HG02798 (cell line): ENCODE data around the gene CEP55.
"Not testable (repeated sequence)": the region's sequence is repeated elsewhere in the genome, so short reads cannot be mapped to it uniquely, and the experiment has no call there.

Source experiments
- ATAC-seq: cut with Tn5 transposase; IDR thresholded peaks from one replicate; pipeline ENCODE4 v1.9.1; 2021; ENCODE audit warnings: mild to moderate bottlenecking; ENCODE audit not compliant: unreplicated experiment, poor library complexity

The CEP55 gene

DNA sequence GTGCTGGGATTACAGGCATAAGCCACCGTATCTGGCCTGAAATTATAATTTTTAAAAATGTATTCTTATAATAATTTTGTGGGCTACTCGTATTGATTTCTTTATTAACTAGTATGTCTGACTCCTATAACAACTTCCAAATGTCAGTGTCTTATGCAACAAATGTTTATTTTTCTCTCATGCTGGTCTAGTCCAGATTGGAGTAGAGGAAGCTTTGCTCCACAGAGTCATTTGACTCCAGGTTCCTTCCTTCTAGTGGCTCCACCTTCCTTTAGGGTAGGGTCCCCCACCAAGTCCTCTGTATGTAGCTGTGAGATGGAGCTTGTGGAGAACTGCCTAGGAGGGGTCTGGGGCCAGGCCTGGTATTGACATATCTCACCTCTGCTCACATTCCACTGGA lies 8.7 kb downstream of the CEP55 start:
- no peak for ATAC-seq

DNA sequence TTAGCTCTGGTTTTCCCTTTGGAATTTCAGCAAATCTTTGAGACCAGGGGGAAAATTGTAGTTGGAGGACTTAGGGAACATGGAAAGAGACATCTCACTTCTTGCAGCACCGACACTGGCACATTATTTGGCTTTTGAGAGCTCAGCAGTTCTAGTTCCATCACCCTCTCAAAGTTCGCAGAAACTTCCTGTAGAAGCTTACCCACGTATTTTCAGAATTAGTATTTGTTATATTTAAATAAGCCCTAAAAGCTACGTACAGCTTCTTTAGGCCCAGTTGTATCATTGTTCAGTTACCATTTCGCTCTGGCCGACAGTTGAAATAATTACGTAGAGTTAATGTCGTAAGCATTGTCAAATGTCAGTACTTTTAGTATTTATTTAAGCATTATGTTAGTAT lies 13.4 kb downstream of the CEP55 start:
- no peak for ATAC-seq

DNA sequence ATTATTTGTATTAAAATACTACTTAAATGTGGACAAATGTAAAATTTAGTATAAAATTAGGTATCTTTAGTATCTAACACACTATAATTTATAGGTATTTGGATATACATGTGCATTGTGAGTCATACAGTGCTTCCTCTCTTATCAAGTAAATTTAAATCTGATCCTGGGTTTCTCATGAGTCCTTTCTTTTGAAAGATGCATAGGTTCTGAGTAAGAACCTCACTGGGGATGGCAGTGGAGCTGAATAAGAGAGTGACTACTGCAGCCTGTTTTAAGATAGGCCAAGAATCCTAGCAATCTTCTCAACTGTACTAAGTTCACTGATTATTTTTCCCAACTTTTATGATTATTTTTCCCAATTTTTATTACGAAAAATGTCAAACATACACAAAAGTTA lies 16.2 kb downstream of the CEP55 start:
- no peak for ATAC-seq

DNA sequence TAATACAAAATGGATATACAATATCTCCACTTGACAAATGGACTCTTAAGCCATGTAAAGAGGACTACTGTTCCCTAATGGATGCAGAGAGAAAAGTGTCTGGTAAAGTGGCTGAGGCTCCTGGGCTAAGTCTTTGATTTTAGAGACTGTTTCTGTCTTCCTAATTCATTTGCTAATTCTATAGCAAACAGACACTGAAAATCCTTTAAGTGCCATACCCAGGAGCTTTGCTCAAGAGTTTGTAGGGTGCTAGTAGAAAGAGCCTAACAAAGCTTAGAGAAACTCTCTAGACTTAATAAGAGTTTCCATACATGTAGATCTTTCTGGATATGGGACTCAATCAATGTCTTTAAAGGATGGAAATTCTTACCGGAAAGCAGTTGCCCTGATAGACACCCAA lies 16.7 kb downstream of the CEP55 start:
- no peak for ATAC-seq

DNA sequence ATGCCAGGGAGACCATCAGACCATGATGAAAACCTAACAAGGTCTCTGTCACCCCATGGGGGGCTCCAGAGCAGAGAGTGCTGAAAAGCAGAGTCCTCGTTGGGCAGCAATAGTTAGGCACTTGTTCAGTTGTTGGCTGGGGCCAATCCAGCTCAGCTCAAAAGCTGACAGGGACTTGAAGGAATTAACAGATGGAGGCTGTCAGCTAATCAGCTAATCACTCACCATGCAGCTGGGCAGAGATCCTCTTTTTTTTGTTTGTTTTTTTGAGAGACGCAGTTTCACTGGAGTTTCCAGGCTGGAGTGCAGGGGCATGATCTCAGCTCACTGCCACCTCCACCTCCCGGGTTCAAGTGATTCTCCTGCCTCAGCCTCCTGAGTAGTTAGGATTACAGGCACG lies 18.1 kb downstream of the CEP55 start:
- ATAC-seq: no peak

DNA sequence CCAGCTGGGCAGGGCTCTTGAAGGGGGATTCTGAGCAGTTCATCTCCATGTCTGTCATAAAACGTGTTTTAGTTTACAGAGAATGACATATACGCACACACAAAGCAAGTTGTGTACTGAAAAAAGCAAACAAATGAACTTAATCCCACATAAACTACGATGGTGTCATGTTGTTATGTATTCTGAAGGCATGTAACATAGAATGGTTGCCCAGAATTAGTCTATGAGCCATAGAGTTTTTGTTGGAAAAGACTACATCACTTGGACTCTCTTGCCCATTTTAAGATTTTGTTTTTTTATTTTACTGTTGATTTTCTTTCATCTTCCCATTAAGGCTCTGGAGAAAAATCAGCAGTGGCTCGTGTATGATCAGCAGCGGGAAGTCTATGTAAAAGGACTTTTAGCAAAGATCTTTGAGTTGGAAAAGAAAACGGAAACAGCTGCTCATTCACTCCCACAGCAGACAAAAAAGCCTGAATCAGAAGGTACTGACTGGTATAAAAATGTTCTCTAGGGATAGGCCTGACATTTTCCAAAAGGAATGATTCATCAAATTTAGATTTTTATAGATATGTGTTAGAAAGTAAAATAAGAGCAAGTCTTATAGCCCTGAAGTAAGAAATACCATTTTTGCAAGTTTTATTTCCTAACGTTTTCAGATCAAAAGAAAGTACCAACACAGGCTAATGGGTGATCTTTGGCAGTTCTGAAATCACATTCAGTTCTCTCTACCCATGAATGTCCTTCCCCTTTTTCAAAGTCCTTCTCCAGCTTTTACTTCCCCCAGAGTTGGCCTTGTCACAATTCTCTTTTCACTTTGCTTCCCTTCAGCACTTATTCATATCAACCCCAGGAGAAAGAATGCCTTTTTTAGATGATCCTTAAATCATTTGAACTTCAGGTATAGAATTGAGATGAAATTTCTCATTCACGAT lies 18.9 kb downstream of the CEP55 start:
- no peak for ATAC-seq

DNA sequence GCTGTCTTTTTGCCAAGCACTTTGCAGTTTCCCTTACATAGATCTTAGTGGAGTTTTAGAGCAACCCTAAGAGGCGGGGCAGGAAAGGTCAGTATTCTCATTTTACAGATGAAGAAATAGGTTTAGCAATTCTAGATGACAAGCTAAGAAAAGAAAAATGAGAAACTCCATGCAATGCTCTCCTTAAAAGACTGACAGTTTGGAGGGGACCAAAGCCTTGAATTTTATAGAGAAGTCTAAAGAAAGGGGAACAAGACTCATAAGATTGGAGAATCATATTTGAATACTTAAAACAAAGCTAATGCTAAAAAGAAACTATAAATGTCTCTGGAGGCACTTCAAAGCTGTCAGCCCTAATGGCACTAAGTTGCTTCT lies 19.6 kb downstream of the CEP55 start:
- no peak for ATAC-seq

DNA sequence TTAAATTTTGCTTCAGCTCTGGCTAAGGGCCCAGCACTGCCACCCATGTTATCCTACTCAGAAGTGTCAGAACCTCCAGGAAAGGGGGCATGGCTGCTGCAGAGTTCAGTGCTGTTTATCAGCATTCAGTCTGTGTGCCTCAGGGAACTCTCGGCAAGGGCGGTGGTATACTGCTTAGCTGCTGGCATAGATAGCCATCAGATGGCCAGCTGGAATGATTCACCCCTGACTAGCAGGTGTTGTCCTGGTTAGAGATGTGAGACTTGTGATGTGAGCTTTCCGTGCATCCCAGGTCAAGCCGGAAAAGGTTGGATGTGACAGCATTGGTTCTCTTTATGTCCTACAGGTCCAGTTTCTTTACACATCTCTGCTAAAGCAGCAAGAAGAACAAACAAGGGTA lies 22.1 kb downstream of the CEP55 start:
- ATAC-seq: no peak

DNA sequence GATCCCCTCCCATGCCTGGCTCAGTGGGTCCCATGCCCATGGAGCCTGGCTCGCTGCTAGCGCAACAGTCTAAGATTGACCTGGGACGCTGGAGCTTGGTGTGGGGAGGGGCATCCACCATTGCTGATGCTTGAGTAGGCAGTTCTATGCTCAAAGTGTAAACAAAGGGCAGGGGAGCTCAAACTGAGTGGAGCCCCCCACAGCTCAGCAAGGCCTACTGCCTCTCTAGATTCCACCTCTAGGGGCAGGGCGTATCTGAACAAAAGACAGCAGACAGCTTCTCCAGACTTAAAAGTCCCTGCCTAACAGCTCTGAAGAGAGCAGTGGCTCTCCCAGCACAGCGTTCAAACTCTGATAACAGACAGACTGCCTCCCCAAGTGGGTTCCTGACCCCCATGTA lies 38.9 kb downstream of the CEP55 start:
- ATAC-seq: no peak

DNA sequence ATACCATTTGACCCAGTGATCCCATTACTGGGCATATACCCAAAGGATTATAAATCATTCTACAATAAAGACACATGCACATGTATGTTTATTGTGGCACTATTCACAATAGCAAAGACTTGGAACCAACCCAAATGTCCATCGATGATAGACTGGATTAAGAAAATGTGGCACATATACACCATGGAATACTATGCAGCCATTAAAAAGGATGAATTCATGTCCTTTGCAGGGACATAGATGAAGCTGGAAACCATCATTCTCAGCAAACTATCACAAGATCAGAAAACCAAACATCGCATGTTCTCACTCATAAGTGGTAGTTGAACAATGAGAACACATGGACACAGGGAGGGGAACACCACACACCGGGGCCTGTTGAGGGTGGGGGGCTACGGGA lies 44.5 kb downstream of the CEP55 start:
- not testable (repeated sequence) for ATAC-seq

DNA sequence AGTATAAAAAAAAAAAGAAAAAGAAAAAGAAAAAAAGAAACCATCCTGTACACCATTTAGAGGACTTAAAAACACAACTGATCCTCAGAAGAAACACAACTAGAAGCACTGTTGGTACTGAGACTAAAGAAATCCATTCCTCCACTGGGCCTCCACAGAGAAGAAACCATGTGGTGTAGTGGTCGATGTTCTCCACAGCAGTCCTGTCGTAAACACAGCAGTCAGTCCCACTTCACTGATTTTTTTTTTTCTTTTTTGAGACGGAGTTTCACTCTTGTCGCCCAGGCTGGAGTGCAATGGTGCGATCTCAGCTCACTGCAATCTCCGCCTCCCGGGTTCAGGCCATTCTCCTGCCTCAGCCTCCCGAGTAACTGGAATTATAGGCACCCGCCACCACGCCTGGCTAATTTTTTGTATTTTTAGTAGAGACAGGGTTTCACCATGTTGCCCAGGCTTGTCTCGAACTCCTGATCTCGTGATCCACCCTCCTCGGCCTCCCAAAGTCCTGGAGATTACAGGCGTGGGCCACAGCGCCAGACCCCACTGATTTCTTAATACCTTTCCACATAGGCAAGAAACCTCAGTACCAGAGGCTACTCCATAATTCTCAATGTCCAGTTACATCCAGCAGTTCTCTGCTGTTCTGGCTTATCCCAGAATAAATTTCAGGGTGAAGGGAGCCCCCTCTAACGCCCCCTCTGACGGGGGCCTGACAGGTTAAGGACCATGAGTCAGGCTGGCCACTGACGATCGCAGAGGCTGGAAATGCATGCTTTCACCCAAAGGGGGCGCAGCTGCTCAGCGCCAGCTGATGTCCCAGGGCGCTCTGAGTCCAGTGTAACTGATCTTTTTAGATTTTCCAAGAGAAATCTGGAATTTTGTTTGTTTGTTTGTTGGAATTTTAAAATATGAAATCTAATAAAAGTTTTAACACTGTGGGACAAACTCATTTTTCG lies 45.3 kb downstream of the CEP55 start:
- no peak for ATAC-seq

DNA sequence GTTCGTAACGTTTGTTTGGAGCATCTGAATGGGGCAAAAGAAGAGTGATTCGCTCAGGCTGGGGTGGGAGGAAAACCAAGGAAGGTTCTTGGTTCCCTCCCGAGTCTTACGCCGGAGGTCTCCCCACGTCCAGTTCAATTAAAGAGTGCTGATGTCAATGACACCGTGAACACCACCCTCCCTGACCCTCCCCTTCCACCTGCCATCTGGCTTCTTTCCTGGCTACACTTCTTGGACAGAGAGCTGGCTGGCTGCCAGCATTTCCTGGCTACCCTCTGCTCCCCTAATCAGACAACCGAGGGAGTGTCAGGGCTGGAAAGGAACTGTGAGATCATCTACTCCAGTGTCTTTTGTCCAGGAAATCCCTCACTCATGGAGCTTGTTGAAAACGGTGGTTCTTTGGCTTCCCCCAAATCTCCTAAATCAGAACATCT lies 46.0 kb downstream of the CEP55 start:
- ATAC-seq: no peak

DNA sequence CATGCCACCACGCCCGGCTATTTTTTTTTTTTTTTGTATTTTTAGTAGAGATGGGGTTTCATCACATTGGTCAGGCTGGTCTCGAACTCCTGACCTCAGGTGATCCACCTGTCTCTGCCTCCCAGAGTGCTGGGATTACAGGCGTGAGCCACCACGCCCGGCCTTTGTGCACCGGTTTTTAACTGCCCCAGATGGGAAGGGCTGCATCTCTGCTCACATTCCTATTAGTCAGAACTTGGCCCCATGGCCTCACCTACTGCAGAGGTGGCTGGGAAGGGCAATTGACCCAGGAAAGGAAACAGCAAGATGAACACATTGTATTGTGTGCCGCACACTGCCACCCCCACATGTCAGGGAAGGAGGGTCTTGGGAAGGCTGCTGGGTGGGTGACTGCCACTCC lies 50.6 kb downstream of the CEP55 start:
- ATAC-seq: not testable (repeated sequence)

DNA sequence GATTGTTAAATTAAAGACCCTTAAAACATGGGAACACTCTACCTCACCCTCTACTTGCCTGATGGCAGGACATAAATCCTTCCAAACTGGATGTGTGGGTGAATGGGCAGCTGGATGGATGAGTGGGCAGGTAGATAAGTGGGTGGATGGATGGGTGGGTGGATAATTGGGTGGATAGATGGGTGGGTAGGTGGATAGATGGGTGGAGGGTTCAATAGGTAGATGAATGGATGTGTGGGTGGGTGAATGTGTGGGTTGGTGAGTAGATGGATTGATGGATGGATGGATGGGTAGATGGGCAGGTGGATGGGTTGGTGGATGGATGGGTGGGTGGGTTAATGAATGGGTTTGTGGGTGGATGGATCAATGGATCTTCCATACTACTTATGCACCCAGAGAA lies 51.1 kb downstream of the CEP55 start:
- no peak for ATAC-seq

DNA sequence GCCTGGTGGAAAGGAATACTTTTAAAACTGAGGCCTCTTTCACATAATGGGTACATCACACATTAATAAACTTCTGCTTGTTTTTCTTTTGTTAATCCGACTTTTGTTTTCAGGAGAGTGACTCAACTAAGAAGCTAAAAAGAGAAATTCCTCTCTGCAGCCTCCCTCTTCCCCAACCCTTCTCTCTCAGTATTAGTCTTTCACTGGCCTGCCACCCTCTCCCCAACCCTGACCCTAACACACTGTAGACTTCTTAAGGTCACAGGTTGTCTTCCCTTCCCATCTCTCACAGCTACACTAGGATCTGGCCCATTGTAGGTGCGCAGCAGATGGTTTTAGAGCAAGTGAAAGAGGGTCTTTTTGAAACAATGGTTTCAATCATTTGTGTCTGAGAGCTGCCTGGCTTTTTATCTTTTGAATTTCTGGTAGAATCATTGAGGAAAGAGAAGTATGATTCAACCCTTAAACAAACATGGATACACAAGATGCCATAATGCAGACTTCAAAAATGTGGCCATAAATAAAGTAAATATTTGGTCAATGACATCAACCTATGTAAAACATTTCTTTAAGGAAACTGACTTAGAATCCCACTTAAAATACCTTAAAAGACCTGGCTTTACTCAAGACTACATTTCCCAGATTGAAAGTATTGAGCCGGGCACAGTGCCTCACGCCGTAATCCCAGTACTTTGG lies 52.1 kb downstream of the CEP55 start:
- ATAC-seq: no peak

DNA sequence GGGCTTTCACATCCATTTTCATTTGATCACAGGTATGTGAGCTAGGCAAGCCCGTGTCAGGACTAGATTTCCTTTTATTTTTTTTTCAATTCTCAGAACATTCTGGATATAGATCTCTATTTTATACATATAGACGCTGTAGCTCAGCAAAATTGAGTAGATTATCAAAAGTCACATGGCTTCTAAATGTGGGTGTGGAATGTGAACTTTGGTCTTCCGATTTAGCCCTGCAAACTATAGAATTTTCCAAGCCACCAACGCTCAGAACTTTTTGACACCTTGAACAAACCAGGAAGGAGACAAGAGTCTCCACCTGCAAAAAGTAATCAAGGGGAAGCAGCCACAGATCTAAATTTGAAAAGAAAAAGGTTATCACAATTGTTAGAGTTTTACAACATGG lies 54.2 kb downstream of the CEP55 start:
- no peak for ATAC-seq

DNA sequence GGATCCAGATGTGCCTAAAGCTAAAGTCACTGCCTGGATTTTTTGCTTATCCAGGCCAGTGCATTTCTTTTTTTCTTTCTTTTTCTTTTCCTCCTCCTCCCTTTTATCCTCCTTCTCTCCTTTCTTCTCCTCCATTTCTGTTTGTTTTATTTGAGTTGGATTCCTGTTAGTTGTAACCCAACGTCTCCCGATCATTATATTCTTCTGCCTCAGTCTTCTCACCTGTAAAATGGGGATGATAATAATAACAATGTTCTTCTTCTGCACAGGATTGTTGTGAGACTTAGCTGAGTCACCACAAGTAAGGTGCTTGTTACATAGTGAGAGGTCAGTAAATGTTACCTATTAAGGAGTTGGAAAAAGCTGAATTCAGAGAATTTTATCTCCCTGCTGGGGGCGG lies 56.4 kb downstream of the CEP55 start:
- ATAC-seq: no peak

DNA sequence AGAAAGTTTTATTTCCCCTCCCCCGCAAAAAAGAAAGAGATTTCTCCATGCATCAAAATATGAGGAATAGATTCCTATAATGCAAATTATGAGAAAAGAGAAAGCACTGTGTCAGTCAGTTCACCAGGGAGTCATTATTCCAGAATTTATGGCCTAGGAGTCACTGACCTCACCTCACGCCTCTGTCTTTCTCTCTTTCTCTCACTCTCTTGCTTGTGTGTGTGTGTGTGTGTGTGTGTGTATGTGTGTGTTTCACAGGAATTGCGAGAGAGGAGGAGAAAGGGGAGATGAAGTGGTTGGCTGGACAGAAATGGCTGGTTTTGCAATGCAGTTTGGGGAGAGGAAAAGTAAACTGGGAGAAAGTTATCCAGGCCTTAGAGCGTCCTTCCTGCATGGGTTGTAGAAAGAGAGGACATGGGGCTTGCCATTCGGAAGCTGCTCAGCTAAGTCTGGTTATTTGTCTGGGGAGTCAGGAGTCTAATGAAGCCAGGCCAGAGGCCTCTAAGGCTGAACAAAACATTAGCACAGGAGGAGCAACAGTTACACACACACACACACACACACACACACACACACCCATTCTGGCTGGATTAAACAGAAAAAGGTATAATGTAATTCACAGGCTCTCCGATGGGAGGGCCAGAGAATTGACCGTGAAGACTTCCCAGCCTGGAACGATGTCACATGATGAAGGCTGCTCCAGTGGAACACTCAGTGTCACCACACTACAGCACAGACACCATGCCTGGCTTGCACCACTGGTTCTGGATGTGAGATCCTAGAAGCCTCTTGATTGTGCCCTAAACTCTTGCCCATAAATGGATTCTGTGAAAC lies 57.3 kb downstream of the CEP55 start:
- ATAC-seq: no peak

DNA sequence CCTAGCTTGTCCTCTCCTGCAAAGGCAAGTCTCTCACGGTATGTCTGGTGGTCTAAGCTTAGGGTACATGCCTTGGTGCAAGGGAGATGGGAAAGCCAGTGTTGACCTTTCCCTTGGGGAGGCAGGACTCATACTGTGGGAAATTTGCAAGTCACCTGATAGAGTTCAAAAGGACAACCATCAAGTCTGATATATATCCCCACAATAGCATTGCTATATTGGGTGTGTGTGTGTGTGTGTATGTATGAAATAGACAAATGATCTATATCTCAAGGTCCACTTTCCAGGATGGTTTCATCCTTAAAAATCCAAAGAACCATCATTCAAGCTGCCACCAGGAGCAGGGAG lies 57.9 kb downstream of the CEP55 start:
- ATAC-seq: no peak
